ENCODE results near the gene FAM210B.
"Not testable (repeated sequence)": the region's sequence is repeated elsewhere in the genome, so short reads cannot be mapped to it uniquely, and the experiment has no call there.

FAM210B gene

GRCh38 chr20:56360908-56361205 lies 2.1 kb downstream of the FAM210B start:
- DNase-seq (ENCODE audit: low read depth), result no peak

GRCh38 chr20:56361900-56362299 lies 3.1 kb downstream of the FAM210B start:
- no peak for DNase-seq (ENCODE audit: low read depth)

GRCh38 chr20:56362833-56363413 lies 4.1 kb downstream of the FAM210B start:
- DNase-seq (ENCODE audit: low read depth), result no peak

- DNase-seq (ENCODE audit: low read depth), result no peak
Observed at GRCh38 chr20:56363491-56363890, 4.7 kb downstream of the FAM210B start.

GRCh38 chr20:56368351-56369134 lies 9.8 kb downstream of the FAM210B start:
- no peak for DNase-seq (ENCODE audit: low read depth)

- no peak for DNase-seq (ENCODE audit: low read depth)
Observed at GRCh38 chr20:56369179-56369578, 10.4 kb downstream of the FAM210B start.

- no peak for DNase-seq (ENCODE audit: low read depth)
Observed at GRCh38 chr20:56371977-56372376, 13.2 kb downstream of the FAM210B start.

- DNase-seq (ENCODE audit: low read depth), result no peak
Observed at GRCh38 chr20:56372850-56373249, 14.1 kb downstream of the FAM210B start.

GRCh38 chr20:56373942-56374341 lies 15.2 kb downstream of the FAM210B start:
- peak; percentile 99 for DNase-seq (ENCODE audit: low read depth)

- DNase-seq (ENCODE audit: low read depth), result no peak
Observed at GRCh38 chr20:56376331-56376730, 17.6 kb downstream of the FAM210B start.

GRCh38 chr20:56378386-56378785 lies 19.6 kb downstream of the FAM210B start:
- no peak for DNase-seq (ENCODE audit: low read depth)

- DNase-seq (ENCODE audit: low read depth), result no peak
Observed at GRCh38 chr20:56380375-56380774, 21.6 kb downstream of the FAM210B start.

- DNase-seq (ENCODE audit: low read depth), result no peak
Observed at GRCh38 chr20:56381501-56381900, 22.7 kb downstream of the FAM210B start.

GRCh38 chr20:56382696-56383095 lies 23.9 kb downstream of the FAM210B start:
- no peak for DNase-seq (ENCODE audit: low read depth)

- no peak for DNase-seq (ENCODE audit: low read depth)
Observed at GRCh38 chr20:56383334-56383733, 24.6 kb downstream of the FAM210B start.

GRCh38 chr20:56385130-56385529 lies 26.4 kb downstream of the FAM210B start:
- DNase-seq (ENCODE audit: low read depth), result no peak

- DNase-seq (ENCODE audit: low read depth), result no peak
Observed at GRCh38 chr20:56386219-56386618, 27.4 kb downstream of the FAM210B start.

GRCh38 chr20:56388882-56389281 lies 30.1 kb downstream of the FAM210B start:
- no peak for DNase-seq (ENCODE audit: low read depth)

- DNase-seq (ENCODE audit: low read depth), result no peak
Observed at GRCh38 chr20:56389807-56390206, 31.0 kb downstream of the FAM210B start.

GRCh38 chr20:56390396-56390795 lies 31.6 kb downstream of the FAM210B start:
- not testable (repeated sequence) for DNase-seq (ENCODE audit: low read depth)

- no peak for DNase-seq (ENCODE audit: low read depth)
Observed at GRCh38 chr20:56391037-56391436, 32.3 kb downstream of the FAM210B start.

GRCh38 chr20:56391596-56392131 lies 32.9 kb downstream of the FAM210B start:
- DNase-seq (ENCODE audit: low read depth), result no peak

- DNase-seq (ENCODE audit: low read depth), result peak; percentile 100
Observed at GRCh38 chr20:56392132-56392880, 33.5 kb downstream of the FAM210B start, which contains the start of the genes AURKA and CSTF1. Gene AURKA (minus strand): TSS chr20:56392215. CDS start chr20:56388197, 4,018 bp downstream. Gene CSTF1 (plus strand): TSS chr20:56392645. CDS start chr20:56395553, 2,908 bp downstream.
